ENCODE data around the gene APOL5.
"Not testable (repeated sequence)": the region's sequence is repeated elsewhere in the genome, so short reads cannot be mapped to it uniquely, and the experiment has no call there.

The APOL5 gene, protein sequence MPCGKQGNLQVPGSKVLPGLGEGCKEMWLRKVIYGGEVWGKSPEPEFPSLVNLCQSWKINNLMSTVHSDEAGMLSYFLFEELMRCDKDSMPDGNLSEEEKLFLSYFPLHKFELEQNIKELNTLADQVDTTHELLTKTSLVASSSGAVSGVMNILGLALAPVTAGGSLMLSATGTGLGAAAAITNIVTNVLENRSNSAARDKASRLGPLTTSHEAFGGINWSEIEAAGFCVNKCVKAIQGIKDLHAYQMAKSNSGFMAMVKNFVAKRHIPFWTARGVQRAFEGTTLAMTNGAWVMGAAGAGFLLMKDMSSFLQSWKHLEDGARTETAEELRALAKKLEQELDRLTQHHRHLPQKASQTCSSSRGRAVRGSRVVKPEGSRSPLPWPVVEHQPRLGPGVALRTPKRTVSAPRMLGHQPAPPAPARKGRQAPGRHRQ

DNA sequence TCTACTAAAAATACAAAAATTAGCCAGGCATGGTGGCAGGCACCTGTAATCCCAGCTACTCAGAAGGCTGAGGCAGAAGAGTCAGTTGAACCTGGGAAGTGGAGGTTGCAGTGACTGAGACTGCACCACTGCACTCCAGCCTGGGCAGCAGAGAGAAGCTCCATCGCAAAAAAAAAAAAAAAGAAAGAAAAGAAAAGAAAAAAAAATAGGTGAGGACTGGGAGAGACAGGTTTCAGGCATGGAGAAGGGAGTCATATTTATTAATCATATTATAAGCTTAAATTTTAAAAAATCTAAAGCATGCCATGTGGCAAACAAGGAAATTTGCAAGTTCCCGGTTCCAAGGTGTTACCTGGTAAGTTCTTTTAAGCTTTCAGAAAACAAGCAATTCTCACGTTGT is at the start of gene APOL5:
Gene APOL5, plus strand, starts transcription at position 301 of the 400 bp plus-strand sequence. Its CDS starts 0 bp downstream, at position 301.
- in situ Hi-C loops (cut with HindIII; ENCODE audit: low sequenced_read_pairs), result no loop called here

DNA sequence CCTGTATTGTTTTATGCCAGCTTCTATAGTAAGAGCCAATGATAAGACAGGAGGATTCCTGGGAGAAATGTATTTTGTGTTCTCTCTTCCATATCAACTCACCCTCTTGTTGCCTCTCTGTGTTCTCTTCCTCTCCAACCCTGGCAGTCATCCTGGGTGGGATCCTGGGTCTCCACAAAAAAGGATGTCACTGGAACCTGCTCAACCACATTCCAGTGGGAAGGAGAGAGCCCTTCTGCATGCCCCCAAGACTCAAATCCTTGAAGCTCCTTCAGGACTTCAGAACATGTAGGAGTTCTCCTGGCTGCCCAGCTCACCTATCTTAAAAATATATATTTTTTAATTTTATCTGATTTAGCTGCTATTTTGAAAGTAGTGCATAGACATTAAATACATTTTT is 43.3 kb upstream of the APOL5 start:
- in situ Hi-C loops (cut with HindIII; ENCODE audit: low sequenced_read_pairs), result no loop called here

DNA sequence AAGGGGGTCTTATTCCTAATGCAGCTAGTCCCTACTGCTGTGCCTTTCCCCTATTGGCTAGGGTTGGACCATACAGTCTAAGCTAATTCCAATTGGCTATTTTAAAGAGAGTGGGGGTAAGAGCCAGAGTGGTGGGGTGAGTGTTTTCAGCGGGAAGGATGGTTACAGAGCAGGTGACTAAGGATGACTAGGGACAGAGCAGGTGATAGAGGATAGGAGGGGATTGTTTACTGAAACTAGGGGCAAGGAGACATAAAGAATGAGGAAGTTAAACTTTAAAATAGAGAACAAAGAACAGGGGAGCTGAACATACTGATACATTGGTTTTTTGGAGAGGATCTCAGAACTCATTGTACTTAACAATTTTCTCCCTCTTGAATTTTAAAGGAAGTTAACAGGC is 41.6 kb upstream of the APOL5 start:
- in situ Hi-C loops (cut with HindIII; ENCODE audit: low sequenced_read_pairs), result not testable (repeated sequence)

DNA sequence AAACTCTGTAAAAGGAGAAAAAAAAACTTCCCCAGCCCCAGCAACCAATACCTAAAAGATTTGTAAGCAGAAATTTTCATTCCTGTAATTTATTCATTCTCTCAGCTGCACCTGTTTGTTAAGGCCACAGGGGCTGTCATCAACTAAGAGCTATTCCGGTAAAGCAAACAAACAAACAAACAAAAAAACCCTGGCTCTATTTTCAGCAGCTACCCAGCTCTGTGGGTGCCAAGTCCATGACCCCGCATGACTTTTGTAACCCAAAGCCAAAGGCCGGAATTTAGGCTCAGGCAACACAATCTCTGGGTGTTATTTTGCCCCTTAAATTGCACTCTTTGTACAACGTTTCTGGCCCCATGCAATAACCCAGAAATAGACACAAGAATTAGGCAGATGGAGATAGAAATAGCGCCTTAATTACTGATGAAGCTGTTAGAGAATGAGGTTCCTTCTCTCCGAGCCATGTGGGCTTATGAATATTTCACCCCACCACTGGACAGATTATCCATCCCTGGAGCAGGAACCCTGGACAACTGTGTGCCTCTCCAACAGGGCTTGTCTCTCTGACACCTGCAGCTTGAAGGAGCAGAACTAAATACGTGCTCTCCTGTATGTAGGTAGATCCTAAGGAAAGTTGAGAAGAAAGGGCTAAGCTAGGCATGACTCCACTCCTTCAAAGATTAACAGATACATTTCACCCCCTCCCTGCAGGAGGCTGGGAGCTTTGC is 40.0 kb upstream of the APOL5 start:
- in situ Hi-C loops (cut with HindIII; ENCODE audit: low sequenced_read_pairs), result no loop called here

DNA sequence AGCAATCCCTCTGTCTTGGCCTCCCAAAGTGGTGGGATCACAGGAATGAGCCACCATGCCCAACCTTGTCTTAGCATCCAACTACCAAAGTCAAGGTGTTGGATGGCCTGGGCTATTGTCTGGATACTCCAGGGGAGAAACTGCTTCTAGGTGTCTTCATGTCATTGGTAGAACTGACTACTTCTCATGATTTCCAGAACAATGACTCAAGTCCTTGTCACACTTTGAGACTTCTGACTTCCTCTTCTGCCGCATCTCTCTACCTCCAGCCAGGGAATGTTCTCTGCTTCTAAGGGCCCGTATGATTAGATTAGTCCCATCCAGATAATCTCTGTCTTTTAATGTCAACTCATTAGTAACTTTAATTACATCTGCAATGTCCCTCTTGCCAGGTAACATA is 38.8 kb upstream of the APOL5 start:
- in situ Hi-C loops (cut with HindIII; ENCODE audit: low sequenced_read_pairs), result no loop called here

DNA sequence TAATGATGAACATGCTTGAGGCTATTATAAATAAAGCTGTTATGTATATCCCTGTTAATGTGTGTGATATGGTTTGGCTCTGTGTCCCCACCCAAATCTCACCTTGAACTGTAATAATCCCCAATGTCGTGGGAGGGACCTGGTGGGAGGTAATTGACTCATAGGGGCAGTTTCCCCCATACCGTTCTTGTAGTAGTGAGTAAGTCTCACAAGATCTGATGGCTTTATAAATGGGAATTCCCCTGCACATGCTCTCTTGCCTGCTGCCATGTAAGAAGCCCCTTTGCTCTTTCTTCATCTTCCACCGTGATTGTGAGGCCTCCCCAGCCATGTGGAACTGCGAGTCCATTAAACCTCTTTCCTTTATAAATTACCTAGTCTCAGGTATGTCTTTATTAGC is 38.2 kb upstream of the APOL5 start:
- in situ Hi-C loops (cut with HindIII; ENCODE audit: low sequenced_read_pairs), result not testable (repeated sequence)

DNA sequence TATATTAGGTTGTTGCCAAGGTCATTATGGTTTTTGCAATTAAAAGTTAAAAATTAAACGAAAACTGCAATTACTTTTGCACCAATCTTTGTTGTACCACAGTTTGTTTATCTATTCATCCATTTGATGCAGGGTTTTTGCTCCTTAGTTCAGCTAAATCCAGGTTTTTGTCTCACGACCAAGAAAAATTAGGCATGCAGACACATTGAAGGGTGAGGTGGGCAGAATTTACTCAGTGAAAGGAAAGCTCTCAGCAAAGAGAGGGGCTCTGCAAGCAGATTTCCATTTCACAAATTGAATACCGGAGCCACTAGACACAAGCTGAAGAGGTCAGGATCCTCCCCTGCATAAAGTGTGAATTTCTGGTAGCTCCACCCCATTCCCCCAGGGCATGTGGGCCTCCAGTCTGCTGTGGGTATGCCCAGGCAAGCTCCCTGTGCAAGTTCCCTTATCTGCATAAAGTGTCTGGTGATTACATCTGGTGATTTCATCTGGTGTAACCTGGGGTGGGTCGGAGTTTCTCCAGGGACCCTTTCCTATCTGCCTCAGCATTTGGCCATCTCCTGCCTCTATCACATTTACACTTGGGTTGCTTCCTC is 36.1 kb upstream of the APOL5 start:
- in situ Hi-C loops (cut with HindIII; ENCODE audit: low sequenced_read_pairs), result loop anchor here (5.0 kb wide), 1 partner anchor 56 kb away; no protein-coding TSS in a partner anchor

DNA sequence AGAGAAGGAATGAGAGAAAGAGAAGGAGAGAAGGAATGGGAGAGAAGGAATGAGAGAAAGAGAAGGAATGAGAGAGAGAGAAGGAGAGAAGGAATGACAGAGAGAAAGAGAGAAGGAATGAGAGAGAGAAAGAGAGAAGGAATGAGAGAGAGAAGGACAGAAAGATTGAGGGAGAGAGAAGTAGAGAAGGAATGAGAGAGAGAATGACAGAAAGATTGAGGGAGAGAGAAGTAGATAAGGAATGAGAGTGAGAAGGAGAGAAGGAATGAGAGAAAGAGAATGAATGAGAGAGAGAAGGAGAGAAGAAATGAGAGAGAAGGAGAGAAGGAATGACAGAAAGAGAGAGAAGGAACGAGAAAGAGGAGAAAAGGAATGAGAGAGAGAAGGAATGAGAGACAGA is 34.1 kb upstream of the APOL5 start:
- in situ Hi-C loops (cut with HindIII; ENCODE audit: low sequenced_read_pairs), result loop anchor here (5.0 kb wide), 1 partner anchor 54 kb away; no protein-coding TSS in a partner anchor

DNA sequence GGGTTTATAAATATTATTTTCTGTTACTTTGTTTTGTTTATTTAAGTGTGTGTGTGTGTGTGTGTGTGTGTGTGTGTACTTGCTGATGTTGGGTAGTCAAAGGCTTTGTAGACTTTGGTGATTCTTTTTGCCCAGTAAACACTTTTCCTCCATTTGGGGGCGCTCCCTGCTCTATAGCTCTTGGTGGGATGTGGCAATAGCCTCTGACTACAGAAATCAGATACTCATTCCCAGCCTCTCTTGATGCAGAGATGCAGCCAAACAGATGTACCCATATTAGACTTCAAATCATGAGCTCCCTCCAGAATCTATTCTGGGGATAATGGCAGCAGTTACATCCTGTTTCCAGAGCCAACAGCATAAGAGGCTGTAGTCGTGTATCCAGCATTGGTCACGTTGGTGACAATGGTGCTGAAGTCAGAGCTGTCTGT is 33.4 kb upstream of the APOL5 start:
- in situ Hi-C loops (cut with HindIII; ENCODE audit: low sequenced_read_pairs), result loop anchor here (5.0 kb wide), 1 partner anchor 53 kb away; no protein-coding TSS in a partner anchor

DNA sequence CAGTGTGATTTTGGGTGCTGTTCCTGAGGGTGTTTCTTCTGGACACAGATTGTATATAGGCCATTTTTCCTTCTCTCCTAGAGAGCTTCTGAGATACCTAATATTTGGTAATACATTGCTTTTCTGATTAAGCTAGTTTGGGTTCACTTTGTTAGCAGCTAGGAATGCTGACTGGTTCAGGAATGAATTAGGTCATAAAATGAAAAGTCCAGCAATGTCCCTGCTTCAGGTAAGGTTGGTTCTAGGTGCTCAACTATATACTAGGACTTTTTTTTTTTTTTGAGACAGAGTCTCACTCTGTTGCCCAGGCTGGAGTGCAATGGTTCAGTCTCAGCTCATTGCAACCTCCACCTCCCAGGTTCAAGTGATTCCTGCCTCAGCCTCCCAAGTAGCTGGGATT is 32.9 kb upstream of the APOL5 start:
- in situ Hi-C loops (cut with HindIII; ENCODE audit: low sequenced_read_pairs), result loop anchor here (5.0 kb wide), 1 partner anchor 53 kb away; no protein-coding TSS in a partner anchor

DNA sequence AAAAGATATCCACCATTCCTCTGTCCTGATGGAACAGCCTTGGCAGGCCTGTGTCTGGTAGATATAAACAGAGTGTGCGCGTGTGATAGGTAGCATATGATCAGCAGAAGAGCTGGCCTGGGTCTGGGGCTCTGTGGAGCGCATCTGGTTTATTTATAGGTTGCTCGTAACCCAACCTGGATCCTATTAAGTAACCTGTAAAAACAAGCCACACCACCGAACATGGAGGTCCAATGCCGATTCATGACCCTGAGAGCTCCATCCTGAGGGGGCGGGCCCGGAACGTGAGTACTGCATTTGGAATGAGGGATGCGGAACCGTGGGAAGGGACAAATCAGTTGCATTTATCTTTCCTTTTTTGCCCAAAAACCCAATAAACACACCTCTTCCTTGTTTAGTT is 31.9 kb upstream of the APOL5 start:
- in situ Hi-C loops (cut with HindIII; ENCODE audit: low sequenced_read_pairs), result no loop called here

DNA sequence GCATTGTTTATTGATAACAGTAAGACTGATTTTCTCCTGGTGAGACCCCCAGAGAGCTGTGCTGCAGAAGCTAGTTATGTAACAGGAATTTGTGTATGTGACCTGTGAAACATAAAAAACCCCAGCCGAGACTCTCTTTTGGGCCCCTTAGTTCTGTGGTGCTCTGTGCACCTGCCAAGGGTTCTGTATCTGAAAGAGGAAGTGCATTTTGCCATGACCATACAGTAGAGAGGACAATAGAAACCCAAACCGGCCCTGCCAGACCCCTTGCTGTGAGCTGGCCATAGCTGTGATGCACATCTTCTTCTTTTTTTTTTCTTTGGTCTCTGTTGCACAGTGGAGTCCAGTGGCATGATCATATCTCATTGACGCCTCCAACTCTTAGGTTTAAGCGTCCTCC is 31.4 kb upstream of the APOL5 start:
- in situ Hi-C loops (cut with HindIII; ENCODE audit: low sequenced_read_pairs), result no loop called here

DNA sequence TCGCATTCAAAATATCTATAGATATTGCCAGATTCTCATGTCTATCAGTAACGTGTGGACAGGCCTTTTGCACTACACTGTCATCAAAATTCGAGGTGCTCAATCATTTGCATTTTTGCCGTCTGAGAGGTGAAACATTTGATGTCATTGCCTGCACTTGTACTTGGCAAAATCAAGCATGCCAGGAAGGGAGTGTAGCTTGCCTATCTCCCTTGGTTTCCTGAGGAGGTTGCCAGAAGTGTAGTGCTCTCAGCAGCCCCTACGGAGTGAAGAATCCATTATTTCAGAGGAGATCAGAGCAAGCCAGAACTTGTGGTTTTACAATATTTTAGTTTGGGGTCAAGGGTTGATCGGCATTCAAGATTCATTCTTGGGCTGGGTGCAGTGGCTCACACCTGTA is 30.2 kb upstream of the APOL5 start:
- in situ Hi-C loops (cut with HindIII; ENCODE audit: low sequenced_read_pairs), result no loop called here

DNA sequence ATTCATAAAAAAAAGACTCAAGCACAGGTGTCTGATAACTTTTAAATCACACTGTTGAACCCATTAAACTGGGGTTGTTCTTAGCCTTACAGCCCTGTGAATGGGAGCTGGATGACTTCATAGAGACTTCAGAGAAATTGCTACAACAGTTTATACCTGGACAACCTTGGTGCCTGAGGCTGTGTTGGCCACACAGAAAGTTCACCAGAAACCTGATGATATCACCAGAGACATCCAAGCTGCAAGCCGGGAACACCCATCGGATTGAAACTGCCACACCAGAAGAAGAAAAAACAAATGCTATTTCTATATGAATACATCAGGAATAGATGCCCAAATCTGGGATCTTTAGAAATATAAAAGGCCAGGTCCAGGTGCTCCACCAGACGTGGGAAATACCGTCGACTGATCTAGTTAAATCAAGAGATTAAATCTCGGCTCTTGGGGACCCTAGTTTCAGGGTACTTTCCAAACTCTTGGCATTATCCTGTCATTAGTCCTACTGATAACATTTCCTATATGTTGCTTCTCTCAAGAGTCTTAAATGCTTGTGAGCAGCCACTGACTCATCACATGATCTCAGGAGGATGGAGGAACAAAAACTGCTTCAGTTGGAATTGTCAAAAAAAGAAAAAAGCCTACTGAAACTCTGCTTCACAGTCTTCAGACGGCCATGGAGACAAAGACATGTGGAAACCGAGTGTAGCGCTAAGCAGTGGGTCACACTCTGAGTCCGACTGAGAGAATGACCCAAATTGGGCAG is 28.6 kb upstream of the APOL5 start:
- in situ Hi-C loops (cut with HindIII; ENCODE audit: low sequenced_read_pairs), result no loop called here

DNA sequence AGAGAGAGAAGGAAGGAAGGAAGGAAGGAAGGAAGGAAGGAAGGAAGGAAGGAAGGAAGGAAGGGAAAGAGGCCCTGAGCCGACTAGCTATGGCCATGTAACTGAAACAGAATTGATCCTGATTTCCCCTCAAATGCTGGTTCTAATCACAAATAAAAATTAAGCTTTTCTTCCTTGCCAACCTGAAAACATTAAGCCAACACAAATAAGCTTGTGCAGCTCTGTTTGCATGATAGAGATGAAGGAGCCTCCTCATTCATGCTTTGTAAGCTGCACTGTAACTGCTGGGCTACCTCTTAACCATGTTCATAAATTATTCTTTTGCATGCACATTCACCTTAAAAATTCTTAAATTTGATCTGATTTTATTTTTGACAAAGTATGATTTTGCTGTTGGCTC is 27.7 kb upstream of the APOL5 start:
- in situ Hi-C loops (cut with HindIII; ENCODE audit: low sequenced_read_pairs), result no loop called here

DNA sequence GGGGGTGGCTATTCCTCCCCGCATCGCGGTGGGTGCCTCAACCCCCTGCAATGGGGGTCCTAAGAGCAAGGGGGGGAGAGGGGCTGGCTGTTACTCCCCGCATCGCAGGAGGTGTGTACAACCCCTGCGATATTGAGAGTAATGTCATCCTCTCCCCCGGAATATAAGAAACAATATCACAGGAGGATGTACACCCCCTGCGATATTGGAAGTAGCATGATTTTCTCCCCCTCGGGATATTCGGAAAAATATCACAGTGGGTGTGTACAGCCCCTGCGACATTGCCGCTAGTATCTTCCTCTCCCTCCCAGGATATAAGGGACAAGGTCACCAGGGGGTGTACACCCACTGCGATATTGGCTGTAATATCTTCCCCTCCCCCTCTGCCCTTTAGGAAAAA is 22.5 kb upstream of the APOL5 start:
- in situ Hi-C loops (cut with HindIII; ENCODE audit: low sequenced_read_pairs), result no loop called here

DNA sequence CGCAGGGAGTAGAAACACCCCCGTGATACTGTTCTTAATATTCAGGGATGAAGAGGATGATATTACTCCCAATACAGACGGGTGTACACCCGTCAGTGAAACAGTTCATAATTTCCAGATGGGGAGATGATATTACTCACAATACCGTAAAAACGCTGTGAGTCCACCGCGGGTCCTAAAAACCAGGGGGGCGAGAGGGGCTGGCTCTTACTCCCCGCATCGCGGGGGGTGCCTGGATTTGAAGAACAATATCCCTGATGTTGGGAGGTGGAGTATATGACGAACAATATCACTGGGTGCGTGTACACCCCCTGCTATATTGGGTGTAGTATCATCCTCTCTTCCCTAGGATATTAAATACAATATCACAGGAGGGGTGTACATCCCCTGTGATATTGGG is 20.5 kb upstream of the APOL5 start:
- in situ Hi-C loops (cut with HindIII; ENCODE audit: low sequenced_read_pairs), result no loop called here

DNA sequence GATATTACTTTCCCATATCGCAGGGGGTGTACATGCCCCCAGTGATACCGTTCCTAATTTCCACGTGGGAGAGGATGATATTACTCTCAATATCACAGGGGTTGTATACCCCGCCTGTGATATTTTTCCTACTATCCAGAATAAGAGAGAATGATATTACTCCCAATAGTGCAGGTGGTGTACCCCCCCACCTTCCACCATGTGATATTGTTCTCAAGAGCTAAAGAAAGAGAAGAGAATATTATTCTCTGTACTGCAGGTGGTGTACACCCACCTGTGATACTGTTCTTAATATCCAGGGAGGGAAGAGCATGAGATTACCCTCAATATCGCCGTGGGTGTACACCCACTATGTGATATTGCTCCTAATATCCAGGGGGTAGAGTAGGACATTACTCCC is 17.8 kb upstream of the APOL5 start:
- in situ Hi-C loops (cut with HindIII; ENCODE audit: low sequenced_read_pairs), result not testable (repeated sequence)

DNA sequence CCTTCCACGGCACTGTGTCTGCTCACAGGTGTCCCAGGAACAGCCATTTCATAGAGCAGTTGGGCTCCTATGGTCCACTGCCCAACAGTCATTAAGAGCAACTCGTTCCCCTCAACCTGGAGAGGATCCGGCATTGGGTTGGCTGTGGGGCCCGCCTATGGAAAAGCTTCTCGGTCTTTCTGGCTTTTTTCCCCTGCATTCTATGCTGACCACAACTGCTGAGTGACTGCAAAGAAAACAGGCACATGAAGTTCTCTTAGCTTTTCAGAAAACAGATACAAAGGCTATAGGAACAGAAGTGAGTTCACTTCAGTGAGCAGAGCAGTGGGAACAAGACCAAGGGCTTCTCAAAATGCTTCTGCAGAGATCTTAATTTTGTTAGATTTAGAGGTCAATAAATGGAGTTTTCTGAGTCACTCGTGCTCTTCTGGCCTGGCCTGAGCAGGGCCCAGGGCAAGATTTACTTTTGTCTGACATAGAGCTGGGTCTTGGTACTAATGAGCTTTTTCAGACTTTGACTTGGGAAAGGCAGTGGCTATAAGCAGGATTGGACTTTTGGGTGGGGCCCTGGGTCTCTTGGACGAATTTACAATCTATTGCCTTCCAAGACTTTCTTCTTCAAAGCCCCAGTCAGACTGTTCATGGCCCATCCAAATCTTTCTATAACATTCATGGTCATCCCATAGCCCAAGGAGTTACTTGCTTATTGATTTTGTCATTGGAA is 13.6 kb upstream of the APOL5 start:
- in situ Hi-C loops (cut with HindIII; ENCODE audit: low sequenced_read_pairs), result no loop called here

DNA sequence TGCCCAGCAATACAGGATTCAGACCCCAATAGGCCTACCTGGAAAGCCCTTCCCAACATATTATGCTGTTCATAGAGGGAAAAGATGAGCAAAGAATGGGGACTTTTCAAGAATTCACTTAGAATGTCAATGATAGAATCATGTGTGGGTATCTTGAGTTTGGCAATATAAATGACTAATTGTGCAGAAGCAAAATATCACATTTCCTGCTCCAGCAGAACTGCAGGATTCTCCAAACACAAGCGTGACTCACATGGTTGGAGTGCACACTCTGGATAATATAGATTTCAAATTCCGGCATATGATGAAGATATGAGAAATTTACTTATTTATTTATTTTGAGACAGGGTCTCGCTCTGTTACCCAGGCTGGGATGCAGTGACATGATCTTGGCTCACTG is 12.5 kb upstream of the APOL5 start:
- in situ Hi-C loops (cut with HindIII; ENCODE audit: low sequenced_read_pairs), result no loop called here

All from endothelial cell of hepatic sinusoid (primary cell).